Esophagus (tissue), 2 donors: ENCODE data around the gene LIPE. TPM values are rescaled to one million over a fixed set of nuclear protein-coding genes. Genes with fewer than 3 reads are reported as not detected.

Source experiments
- H3K27ac ChIP-seq, 2 donors: one replicate each; pipeline ENCODE4 v1.5.1; 2013; ENCODE audit warnings: low read depth in 2 of 2, mild to moderate bottlenecking in 2 of 2, inconsistent platforms in 1 of 2, low read length in 1 of 2, moderate library complexity in 1 of 2
- H3K27me3 ChIP-seq, 2 donors: one replicate each; pipeline ENCODE4 v1.6.1; 2013; ENCODE audit warnings: low read length in 2 of 2, control low read depth in 1 of 2, mild to moderate bottlenecking in 1 of 2; ENCODE audit not compliant: insufficient read depth in 2 of 2, control insufficient read depth in 1 of 2
- H3K36me3 ChIP-seq, 2 donors: one replicate each; pipeline ENCODE4 v1.6.1; 2013; ENCODE audit warnings: low read length in 1 of 2; ENCODE audit not compliant: control insufficient read depth in 2 of 2, insufficient read depth in 2 of 2
- H3K4me1 ChIP-seq, 2 donors: one replicate each; pipeline ENCODE4 v1.6.1; 2013; ENCODE audit warnings: low read length in 1 of 2; ENCODE audit not compliant: control insufficient read depth in 2 of 2, insufficient read depth in 2 of 2
- H3K4me3 ChIP-seq, 2 donors: one replicate each; pipeline ENCODE4 v1.5.1; 2013; ENCODE audit warnings: low read length in 2 of 2, mild to moderate bottlenecking in 2 of 2, low read depth in 1 of 2, moderate library complexity in 1 of 2
- H3K9me3 ChIP-seq, 2 donors: one replicate each; pipeline ENCODE4 v1.6.1; 2013; ENCODE audit warnings: mild to moderate bottlenecking in 2 of 2, low read depth in 1 of 2, low read length in 1 of 2, moderate library complexity in 1 of 2; ENCODE audit not compliant: control insufficient read depth in 2 of 2, insufficient read depth in 1 of 2
- WGBS, 2 donors: extraction: QIAGEN DNeasy Blood & Tissue Kit; methylation state at CpG; one replicate each; pipeline ENCODE4 v1.1.7; 2013; 5-methylcytosine and 5-hydroxymethylcytosine counted together
- polyA plus RNA-seq, 2 donors: library from polyadenylated mRNA; stranded (reverse); fragments of 200-250 nt; gene quantifications; one replicate each; pipeline ENCODE4 v1.2.3, GENCODE V29; 2013
- donor health status: healthy with polysubstance abuse.
- donor health status: Bipolar disorder and iron deficiency.

The LIPE gene
- polyA plus RNA-seq, 2 donors, result 9.2 to 11.4 TPM

GRCh38 chr19:42431486-42431885 is 4.3 kb upstream of the LIPE start:
- 80 to 98% methylated on average over 1 of the region's 1 CpG for WGBS, 2 donors
- peaks cover 0 to 2% of the 10 kb centered on the region in 2 donors for H3K36me3 ChIP-seq
- no peaks in the 10 kb centered on the region for H3K9me3 ChIP-seq
- H3K4me1 ChIP-seq, result no peaks in the 10 kb centered on the region
- H3K4me3 ChIP-seq, result no peak overlapping the region
- H3K27ac ChIP-seq, result no peak overlapping the region
- H3K27me3 ChIP-seq, result no peaks in the 10 kb centered on the region

- 86 to 92% methylated on average over 3 of the region's 3 CpGs for WGBS, 2 donors
These were observed 1.5 kb upstream of the LIPE start for GRCh38 chr19:42428676-42429075.

GRCh38 chr19:42426643-42427042 is 545 bp downstream of the LIPE start:
- Histone ChIP-seq H3K4me1 (peaks cover 4 to 16% of the 10 kb centered on the region in 2 donors), H3K4me3 (no peak overlapping the region), H3K36me3 (no peaks in the 10 kb centered on the region), H3K27me3 (no peaks in the 10 kb centered on the region), H3K27ac (no peak overlapping the region), H3K9me3 (no peaks in the 10 kb centered on the region)
- 96 to 98% methylated on average over 3 of the region's 3 CpGs for WGBS, 2 donors

More at GRCh38 chr19:42428676-42429075, 1.5 kb upstream of the LIPE start:
- no peak overlapping the region for H3K27ac ChIP-seq
- H3K4me1 ChIP-seq, result peaks cover 2 to 4% of the 10 kb centered on the region in 2 donors
- H3K36me3 ChIP-seq, result peaks cover 0 to 2% of the 10 kb centered on the region in 2 donors
- H3K4me3 ChIP-seq, result no peak overlapping the region
- no peaks in the 10 kb centered on the region for H3K9me3 ChIP-seq
- no peaks in the 10 kb centered on the region for H3K27me3 ChIP-seq

GRCh38 chr19:42424712-42425131 is 2.5 kb downstream of the LIPE start:
- peaks cover 4 to 28% of the 10 kb centered on the region in 2 donors for H3K4me1 ChIP-seq
- no peaks in the 10 kb centered on the region for H3K27me3 ChIP-seq
- H3K27ac ChIP-seq, result no peak overlapping the region
- H3K4me3 ChIP-seq, result no peak overlapping the region
- 75 to 80% methylated on average over 13 of the region's 13 CpGs for WGBS, 2 donors
- no peaks in the 10 kb centered on the region for H3K36me3 ChIP-seq
- H3K9me3 ChIP-seq, result no peaks in the 10 kb centered on the region

GRCh38 chr19:42424345-42424707 is 2.9 kb downstream of the LIPE start:
- Histone ChIP-seq H3K4me3 (no peak overlapping the region), H3K27me3 (no peaks in the 10 kb centered on the region), H3K4me1 (peaks cover 6 to 28% of the 10 kb centered on the region in 2 donors), H3K36me3 (no peaks in the 10 kb centered on the region), H3K27ac (no peak overlapping the region), H3K9me3 (no peaks in the 10 kb centered on the region)
- WGBS, 2 donors, result 79 to 85% methylated on average over 14 to 15 of the region's 15 CpGs

- peak overlapping the region; percentile 20 to 80 for H3K27ac ChIP-seq
- 6 to 8% methylated on average over 62 to 65 of the region's 65 CpGs for WGBS, 2 donors
These were observed 3.5 kb downstream of the LIPE start for GRCh38 chr19:42423462-42424344.

GRCh38 chr19:42422901-42423461 is 4.2 kb downstream of the LIPE start:
- peak overlapping the region; percentile 66 to 72 for H3K4me3 ChIP-seq
- H3K9me3 ChIP-seq, result no peaks in the 10 kb centered on the region
- H3K27ac ChIP-seq, result peak overlapping the region; percentile 62 to 80
- no peaks in the 10 kb centered on the region for H3K36me3 ChIP-seq
- H3K4me1 ChIP-seq, result peaks cover 7 to 28% of the 10 kb centered on the region in 2 donors
- WGBS, 2 donors, result 2 to 6% methylated on average over 38 of the region's 38 CpGs
- no peaks in the 10 kb centered on the region for H3K27me3 ChIP-seq

More at GRCh38 chr19:42423462-42424344, 3.5 kb downstream of the LIPE start:
- Histone ChIP-seq H3K36me3 (no peaks in the 10 kb centered on the region), H3K9me3 (no peaks in the 10 kb centered on the region), H3K4me1 (peaks cover 7 to 28% of the 10 kb centered on the region in 2 donors), H3K27me3 (no peaks in the 10 kb centered on the region), H3K4me3 (peak overlapping the region; percentile 66 to 72)

- H3K27ac ChIP-seq, result peak overlapping the region; percentile 62 to 80
- peak overlapping the region; percentile 66 to 72 for H3K4me3 ChIP-seq
- H3K9me3 ChIP-seq, result no peaks in the 10 kb centered on the region
- H3K4me1 ChIP-seq, result peaks cover 7 to 28% of the 10 kb centered on the region in 2 donors
- H3K27me3 ChIP-seq, result no peaks in the 10 kb centered on the region
- WGBS, 2 donors, result 38 to 47% methylated on average over 17 of the region's 17 CpGs
- H3K36me3 ChIP-seq, result no peaks in the 10 kb centered on the region
These were observed 4.9 kb downstream of the LIPE start for GRCh38 chr19:42422092-42422900.

- H3K4me3 ChIP-seq, result no peak overlapping the region
- no peaks in the 10 kb centered on the region for H3K36me3 ChIP-seq
- H3K27me3 ChIP-seq, result no peaks in the 10 kb centered on the region
- WGBS, 2 donors, result 41 to 50% methylated on average over 9 of the region's 9 CpGs
- H3K4me1 ChIP-seq, result peaks cover 7 to 28% of the 10 kb centered on the region in 2 donors
- peak overlapping the region; percentile 62 to 87 for H3K27ac ChIP-seq
- no peaks in the 10 kb centered on the region for H3K9me3 ChIP-seq
These were observed 5.6 kb downstream of the LIPE start for GRCh38 chr19:42421591-42422031.
